HG03521 (cell line): ENCODE results near the gene MAN1C1.
"Not testable (repeated sequence)": the region's sequence is repeated elsewhere in the genome, so short reads cannot be mapped to it uniquely, and the experiment has no call there.

Experiments used
- ATAC-seq: cut with Tn5 transposase; IDR thresholded peaks from one replicate; pipeline ENCODE4 v1.9.1; 2021; ENCODE audit warnings: mild to moderate bottlenecking, moderate library complexity; ENCODE audit not compliant: unreplicated experiment

Gene MAN1C1

GRCh38 chr1:25694167-25695007 is 77.8 kb downstream of the MAN1C1 start:
- no peak for ATAC-seq

DNA sequence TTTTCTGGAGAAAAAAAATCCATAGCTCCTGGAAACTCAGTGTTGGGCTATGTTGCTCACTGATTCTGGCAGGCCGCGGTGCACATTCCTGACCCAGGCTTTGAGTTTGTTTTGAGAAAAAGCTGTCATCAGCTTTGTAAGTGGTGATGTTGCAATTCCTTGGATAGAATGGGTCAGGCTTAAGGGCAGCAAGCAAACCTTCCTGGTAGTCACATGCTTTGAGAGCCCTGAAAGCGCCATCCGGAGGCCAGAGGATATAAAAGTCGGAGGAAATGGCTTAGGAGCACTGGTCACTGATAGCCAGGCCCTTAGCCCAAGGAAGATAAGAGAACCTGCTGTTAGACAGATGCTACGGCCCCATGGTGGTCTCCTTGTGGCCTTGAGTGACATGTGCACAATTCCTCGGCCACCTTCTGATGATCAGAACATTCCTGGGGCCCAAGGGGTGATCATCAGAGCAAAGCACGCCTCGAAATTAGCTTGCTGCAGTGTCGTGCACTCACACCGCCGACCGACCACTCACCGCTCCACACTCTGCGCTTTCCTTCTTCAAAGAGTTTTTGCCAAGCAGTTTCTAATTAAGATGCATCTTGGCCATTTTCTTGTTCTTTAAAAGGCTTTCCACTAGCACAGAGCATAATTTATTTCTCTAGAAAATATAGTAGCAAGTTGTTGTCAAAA is 78.6 kb downstream of the MAN1C1 start:
- ATAC-seq: no peak

DNA sequence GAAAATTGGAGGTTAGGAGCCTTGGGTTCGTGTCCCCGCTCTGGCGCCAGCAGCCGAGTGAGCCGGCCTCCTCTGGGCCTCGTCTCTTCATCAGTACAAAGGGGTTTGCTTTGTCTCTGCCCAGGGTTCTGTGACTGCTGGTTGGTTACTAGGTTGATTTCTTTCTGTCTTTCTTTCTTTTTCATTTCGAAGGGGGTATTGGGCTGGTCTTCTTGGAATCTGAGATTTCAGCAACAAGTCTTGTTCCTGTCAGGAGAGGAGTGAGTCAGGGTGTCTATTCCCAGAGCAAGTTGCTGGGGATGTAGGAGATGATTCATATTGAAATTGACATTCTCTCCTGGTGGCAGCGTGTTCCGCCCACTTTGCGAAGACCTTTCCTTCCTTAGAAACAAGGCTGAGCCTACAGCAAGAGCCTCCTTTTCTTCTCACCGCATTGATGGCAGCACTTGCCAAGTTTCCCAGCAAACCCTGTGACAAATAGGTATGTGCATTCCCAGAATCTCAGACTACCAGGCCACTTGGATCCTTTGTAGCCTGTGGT is 79.2 kb downstream of the MAN1C1 start:
- ATAC-seq: no peak

GRCh38 chr1:25696643-25697042 is 80.1 kb downstream of the MAN1C1 start:
- not testable (repeated sequence) for ATAC-seq

- no peak for ATAC-seq
These were observed 81.0 kb downstream of the MAN1C1 start for GRCh38 chr1:25697435-25698217.

DNA sequence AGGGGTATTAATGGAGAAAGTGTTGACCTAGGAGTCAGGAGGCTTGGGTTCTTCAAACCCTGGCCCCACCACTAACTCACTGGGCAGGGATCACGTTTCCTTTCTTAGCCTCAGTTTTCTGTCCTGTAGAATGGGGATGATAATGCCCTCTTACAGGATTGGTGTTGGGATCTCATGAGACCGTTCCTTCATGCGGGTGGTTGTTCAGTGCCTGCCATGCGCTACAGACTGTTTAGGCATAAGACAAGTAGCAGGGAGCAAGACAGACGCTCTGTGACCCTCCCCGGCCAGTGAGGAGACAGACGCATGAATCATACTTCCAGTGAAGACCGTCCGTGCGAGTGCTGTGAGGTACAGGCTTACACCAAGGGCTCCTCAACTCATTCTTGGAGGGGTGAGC is 81.7 kb downstream of the MAN1C1 start:
- no peak for ATAC-seq

DNA sequence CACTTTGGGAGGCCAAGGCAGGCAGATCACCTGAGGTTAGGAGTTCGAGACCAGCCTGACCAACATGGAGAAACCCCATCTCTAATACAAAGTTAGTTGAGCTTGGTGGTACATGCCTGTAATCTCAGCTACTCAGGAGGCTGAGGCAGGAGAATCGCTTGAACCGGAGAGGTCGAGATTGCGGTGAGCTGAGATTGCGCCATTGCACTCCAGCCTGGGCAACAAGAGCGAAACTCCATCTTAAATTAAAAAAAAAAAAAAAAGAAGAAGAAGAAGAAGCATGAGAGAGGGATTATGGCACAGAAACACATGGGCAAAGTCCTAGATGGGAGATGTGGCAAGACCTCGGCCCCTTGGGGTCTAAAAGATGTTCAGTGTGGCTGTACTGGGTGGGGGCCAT is 82.5 kb downstream of the MAN1C1 start:
- ATAC-seq: not testable (repeated sequence)

DNA sequence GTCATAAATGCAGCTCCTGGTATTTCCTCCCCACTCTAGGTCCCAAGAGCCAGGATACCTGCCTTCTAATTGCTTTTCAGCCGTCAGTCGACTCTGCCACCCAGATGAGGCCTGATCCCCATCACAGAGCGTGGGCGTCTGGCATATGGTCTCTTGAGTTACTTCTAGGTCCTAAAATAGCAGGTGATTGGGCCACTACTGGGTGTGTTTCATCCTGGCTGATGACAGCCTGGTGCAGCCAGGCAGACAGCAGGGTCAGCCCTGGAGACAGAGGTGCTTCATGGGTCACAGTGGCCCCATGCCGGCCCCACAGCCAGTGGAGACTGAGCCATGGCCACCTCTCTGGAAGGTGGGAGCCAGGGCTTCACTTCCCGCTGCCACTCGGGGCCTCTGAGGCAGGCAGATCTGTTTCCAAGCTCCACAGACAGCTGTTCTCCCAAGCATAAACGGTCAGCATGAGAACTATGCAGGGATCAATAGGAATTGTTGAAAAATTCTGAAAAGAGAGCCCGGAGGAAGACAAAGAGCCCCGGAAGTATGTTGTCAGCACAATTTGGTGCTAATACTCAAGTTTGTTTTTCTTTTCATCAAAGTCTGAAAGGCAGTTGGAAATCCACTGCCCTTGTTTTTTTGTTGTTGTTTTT is 83.0 kb downstream of the MAN1C1 start:
- ATAC-seq: no peak

GRCh38 chr1:25700144-25700523 is 83.5 kb downstream of the MAN1C1 start:
- no peak for ATAC-seq

- no peak for ATAC-seq
These were observed 84.0 kb downstream of the MAN1C1 start for GRCh38 chr1:25700626-25701025.

DNA sequence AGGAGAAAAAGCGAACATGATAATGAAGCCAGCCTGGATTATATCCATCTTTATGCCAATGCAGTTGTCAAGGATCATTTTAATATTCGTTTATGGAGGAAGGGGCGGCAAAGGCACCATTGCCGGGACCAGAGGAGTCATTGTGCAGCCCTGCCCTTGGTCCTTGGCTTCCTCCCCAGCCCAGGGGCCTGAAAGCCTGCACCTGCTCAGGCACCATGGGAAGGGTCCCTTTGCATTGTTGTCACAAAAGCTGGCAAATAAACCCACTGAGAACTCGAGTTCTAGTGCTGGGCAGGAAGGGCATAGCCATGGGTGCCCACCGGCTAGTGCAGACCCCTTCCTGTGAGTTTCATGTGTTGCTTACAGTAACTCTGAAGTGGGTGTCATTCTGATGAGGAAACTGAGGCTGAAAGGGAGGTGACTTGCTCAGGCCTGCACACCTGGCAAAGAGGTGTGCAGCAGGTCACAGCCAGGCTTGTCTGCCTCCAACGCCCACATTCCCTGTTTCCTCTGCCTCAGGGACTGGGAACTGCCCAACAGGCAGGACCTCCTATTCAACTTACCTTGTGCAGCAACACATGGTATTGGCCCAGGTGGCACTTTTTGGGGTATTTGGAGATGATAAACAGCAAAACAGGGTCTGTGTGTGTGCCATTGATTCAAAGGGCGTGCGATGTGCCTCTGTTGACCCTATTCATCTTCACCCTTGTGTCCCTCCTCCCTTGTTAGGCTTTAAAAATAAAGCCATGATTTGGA is 84.6 kb downstream of the MAN1C1 start:
- no peak for ATAC-seq

- no peak for ATAC-seq
These were observed 85.6 kb downstream of the MAN1C1 start for GRCh38 chr1:25702101-25702775.

GRCh38 chr1:25703041-25703440 is 86.5 kb downstream of the MAN1C1 start:
- ATAC-seq: no peak

DNA sequence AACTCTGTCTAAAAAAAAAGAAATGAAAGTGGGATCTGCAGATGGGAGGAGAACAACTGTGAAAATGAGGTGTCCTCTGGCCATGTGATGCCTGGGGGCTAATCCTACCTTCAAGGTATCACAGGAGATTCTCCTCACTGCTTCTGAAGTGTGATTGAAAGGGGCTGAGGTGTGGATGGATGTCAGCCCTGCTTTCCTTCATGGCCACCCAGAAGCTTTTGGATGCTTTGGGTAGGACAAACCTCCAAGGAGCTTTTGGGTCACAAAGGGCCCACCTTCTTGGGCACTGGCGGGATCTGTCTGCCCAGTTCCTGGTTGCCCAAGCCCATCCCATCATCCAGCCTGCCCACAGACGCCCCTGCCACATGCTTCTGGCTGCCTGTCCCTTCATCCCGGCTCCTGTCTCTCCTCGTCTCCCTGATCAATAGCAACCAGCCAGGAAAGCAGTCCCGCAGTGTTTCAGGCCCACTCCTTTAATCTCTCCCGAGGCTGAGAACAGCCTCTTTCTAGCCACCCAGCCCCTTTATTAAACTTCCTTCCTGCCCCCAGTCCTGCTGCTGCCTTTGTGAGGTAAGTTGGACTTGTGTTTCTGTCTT is 87.2 kb downstream of the MAN1C1 start:
- ATAC-seq: no peak

DNA sequence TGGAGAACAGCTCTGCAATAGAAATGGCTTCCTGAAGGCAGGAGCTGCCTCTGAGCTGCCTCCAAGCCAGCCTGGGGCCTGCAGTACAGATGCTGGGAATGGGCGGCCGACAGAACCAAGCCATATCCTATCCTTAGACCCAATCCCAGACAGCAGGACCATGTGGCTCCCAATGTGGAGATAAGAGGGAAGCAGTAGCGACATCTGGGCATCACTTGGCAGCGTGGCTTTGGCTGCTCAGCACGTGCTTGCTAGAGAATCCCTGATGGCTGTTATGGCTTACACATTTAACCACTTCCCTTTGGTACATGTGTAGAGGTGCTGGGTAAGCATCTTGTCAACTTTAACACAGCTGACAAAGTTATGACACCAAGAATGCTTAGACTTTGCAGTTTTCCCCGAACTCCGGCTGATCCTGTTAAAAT is 87.7 kb downstream of the MAN1C1 start:
- ATAC-seq: no peak

DNA sequence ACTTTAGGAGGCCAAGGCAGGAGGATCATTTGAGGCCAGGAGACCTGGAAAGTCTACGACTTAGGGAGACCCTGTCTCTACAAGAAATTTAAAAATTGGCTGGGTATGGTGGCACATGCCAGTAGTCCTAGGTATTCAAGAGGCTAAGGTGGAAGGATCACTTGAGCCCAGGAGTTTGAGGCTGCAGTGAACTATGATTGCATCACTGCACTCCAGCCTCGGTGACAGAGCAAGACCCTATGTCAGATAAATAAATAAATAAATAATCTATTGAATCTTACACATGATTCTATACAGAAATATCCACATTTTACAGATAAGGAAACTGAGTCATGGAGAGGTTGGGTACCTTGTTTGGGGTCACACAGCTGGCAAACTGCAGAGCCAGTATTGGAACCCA is 89.1 kb downstream of the MAN1C1 start:
- no peak for ATAC-seq

- no peak for ATAC-seq
These were observed 89.8 kb downstream of the MAN1C1 start for GRCh38 chr1:25706146-25707089.
